Measurements from ENCODE around the gene TBC1D9.

DNA sequence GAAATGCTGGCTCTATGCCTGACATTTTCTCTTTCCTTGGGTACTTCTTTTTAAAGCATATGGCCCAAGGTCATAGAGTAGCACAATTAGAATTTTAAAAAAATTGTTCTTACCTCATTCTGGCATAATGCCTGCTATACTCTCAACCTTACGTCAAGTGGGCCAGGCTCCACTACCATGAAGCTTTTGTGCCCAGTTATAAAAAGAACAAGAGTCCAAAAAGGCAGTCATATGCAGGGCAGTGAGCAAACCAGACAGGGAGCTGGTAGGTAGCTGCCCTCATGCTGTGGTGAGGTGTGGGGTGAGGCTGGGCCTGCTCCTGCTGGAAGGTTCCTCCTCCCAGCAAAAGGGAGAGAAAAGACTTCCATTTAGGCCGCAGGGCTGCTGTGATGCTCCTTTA lies 123.1 kb downstream of the TBC1D9 start:
- TF ChIP-seq, protein P1, sequence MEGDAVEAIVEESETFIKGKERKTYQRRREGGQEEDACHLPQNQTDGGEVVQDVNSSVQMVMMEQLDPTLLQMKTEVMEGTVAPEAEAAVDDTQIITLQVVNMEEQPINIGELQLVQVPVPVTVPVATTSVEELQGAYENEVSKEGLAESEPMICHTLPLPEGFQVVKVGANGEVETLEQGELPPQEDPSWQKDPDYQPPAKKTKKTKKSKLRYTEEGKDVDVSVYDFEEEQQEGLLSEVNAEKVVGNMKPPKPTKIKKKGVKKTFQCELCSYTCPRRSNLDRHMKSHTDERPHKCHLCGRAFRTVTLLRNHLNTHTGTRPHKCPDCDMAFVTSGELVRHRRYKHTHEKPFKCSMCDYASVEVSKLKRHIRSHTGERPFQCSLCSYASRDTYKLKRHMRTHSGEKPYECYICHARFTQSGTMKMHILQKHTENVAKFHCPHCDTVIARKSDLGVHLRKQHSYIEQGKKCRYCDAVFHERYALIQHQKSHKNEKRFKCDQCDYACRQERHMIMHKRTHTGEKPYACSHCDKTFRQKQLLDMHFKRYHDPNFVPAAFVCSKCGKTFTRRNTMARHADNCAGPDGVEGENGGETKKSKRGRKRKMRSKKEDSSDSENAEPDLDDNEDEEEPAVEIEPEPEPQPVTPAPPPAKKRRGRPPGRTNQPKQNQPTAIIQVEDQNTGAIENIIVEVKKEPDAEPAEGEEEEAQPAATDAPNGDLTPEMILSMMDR (IDR thresholded peaks at IDR 0.05), result no peak
- TF ChIP-seq EZH2 (IDR thresholded peaks at IDR 0.05; ENCODE audit: borderline replicate concordance, insufficient read depth, low read depth, low read length, poor library complexity, severe bottlenecking), result no peak

All from B cell (primary cell).